HepG2 (cell line): ENCODE data around the gene NFKB1. TPM values are rescaled to one million over a fixed set of nuclear protein-coding genes. Genes with fewer than 3 reads are reported as not detected.

Experiments used
- CHD2 ChIP-seq: IDR thresholded peaks from 2 replicates; pipeline ENCODE4 v1.6.1; 2011; ENCODE audit warnings: low read depth, low read length, improper control_type of control experiment
- DNMT1 ChIP-seq: sonication (generic); formaldehyde crosslinking; IDR thresholded peaks from 2 replicates; pipeline ENCODE4 v1.5.1; 2020; ENCODE audit warnings: mild to moderate bottlenecking, missing genetic modification reagents
- ELF3 ChIP-seq: IDR thresholded peaks from 2 replicates; pipeline ENCODE4 v1.6.1; 2016; ENCODE audit warnings: missing genetic modification reagents, missing compliant biosample characterization
- FOXA3 ChIP-seq: IDR thresholded peaks from 2 replicates; pipeline ENCODE4 v1.6.1; 2016; ENCODE audit warnings: missing genetic modification reagents, missing compliant biosample characterization
- FOXP1 ChIP-seq, 2 experiments: fragments of 450-650 bp in 1 of 2; IDR thresholded peaks; 2 replicates each; pipeline ENCODE4 v1.6.1; 2017 to 2018; ENCODE audit warnings: antibody characterized with exemption in 1 of 2
- GABPB1 ChIP-seq: IDR thresholded peaks from 2 replicates; pipeline ENCODE4 v1.6.1; 2016; ENCODE audit warnings: mild to moderate bottlenecking, missing genetic modification reagents, moderate library complexity, missing compliant biosample characterization
- HDAC2 ChIP-seq: sonication (generic); formaldehyde crosslinking; IDR thresholded peaks from 2 replicates; pipeline ENCODE4 v1.4.0; 2020; ENCODE audit warnings: missing genetic modification reagents
- KAT8 ChIP-seq: IDR thresholded peaks from 2 replicates; pipeline ENCODE4 v1.6.1; 2016; ENCODE audit warnings: missing genetic modification reagents, missing compliant biosample characterization
- LCORL ChIP-seq, 2 experiments: fragments of 450-650 bp in 1 of 2; sonication (generic) in 1 of 2; formaldehyde crosslinking in 1 of 2; IDR thresholded peaks; 2 replicates each; pipeline versions ENCODE4 v1.5.0 to v1.6.1; 2017 to 2020; ENCODE audit warnings: antibody characterized with exemption in 1 of 2, missing genetic modification reagents in 1 of 2
- PITX1 ChIP-seq: sonication (generic); formaldehyde crosslinking; IDR thresholded peaks from 2 replicates; pipeline ENCODE4 v1.5.1; 2020; ENCODE audit warnings: mild to moderate bottlenecking, missing genetic modification reagents
- POGZ ChIP-seq: sonication (generic); formaldehyde crosslinking; IDR thresholded peaks from 2 replicates; pipeline ENCODE4 v1.4.0; 2020; ENCODE audit warnings: mild to moderate bottlenecking, missing genetic modification reagents
- RARG ChIP-seq: sonication (generic); formaldehyde crosslinking; IDR thresholded peaks from 2 replicates; pipeline ENCODE4 v1.4.0; 2020; ENCODE audit warnings: low read depth, mild to moderate bottlenecking, missing genetic modification reagents
- RFX1 ChIP-seq: fragments of 450-650 bp; IDR thresholded peaks from 2 replicates; pipeline ENCODE4 v1.6.1; 2017
- SNAPC2 ChIP-seq: sonication (generic); formaldehyde crosslinking; IDR thresholded peaks from 2 replicates; pipeline ENCODE4 v1.8.1; 2022; ENCODE audit warnings: mild to moderate bottlenecking, missing genetic modification reagents
- XBP1 ChIP-seq: sonication (generic); formaldehyde crosslinking; IDR thresholded peaks from 2 replicates; pipeline ENCODE4 v1.5.0; 2020; ENCODE audit warnings: missing genetic modification reagents
- ZKSCAN8 ChIP-seq: IDR thresholded peaks from 2 replicates; pipeline ENCODE4 v1.6.1; 2016; ENCODE audit warnings: borderline replicate concordance, missing genetic modification reagents, missing compliant biosample characterization
- ZNF207 ChIP-seq: fragments of 450-650 bp; IDR thresholded peaks from 2 replicates; pipeline ENCODE4 v1.6.1; 2016; ENCODE audit warnings: antibody characterized with exemption, borderline replicate concordance
- ZNF263 ChIP-seq: sonication (generic); formaldehyde crosslinking; IDR thresholded peaks from 2 replicates; pipeline ENCODE4 v1.4.0; 2020; ENCODE audit warnings: missing genetic modification reagents
- ZNF317 ChIP-seq: sonication (generic); formaldehyde crosslinking; IDR thresholded peaks from 2 replicates; pipeline ENCODE4 v1.5.0; 2020; ENCODE audit warnings: mild to moderate bottlenecking, missing genetic modification reagents
- ZNF333 ChIP-seq: sonication (generic); formaldehyde crosslinking; IDR thresholded peaks from 2 replicates; pipeline ENCODE4 v1.4.0; 2020; ENCODE audit warnings: mild to moderate bottlenecking, missing genetic modification reagents, borderline replicate concordance
- ZNF33B ChIP-seq: sonication (generic); formaldehyde crosslinking; IDR thresholded peaks from 2 replicates; pipeline ENCODE4 v1.5.1; 2020; ENCODE audit warnings: mild to moderate bottlenecking, missing genetic modification reagents
- ZNF431 ChIP-seq: sonication (generic); formaldehyde crosslinking; IDR thresholded peaks from 2 replicates; pipeline ENCODE4 v1.9.0; 2022; ENCODE audit warnings: missing genetic modification reagents, low read depth, mild to moderate bottlenecking, borderline replicate concordance
- ZNF460 ChIP-seq: sonication (generic); formaldehyde crosslinking; IDR thresholded peaks from 2 replicates; pipeline ENCODE4 v1.5.1; 2020; ENCODE audit warnings: missing genetic modification reagents, mild to moderate bottlenecking, borderline replicate concordance
- ZNF672 ChIP-seq: sonication (generic); formaldehyde crosslinking; IDR thresholded peaks from 2 replicates; pipeline ENCODE4 v1.8.1; 2022; ENCODE audit warnings: missing genetic modification reagents
- ZNF776 ChIP-seq: sonication (generic); formaldehyde crosslinking; IDR thresholded peaks from 2 replicates; pipeline ENCODE4 v1.4.0; 2020; ENCODE audit warnings: mild to moderate bottlenecking, missing genetic modification reagents
- ZNF883 ChIP-seq: sonication (generic); formaldehyde crosslinking; IDR thresholded peaks from 2 replicates; pipeline ENCODE4 v1.5.1; 2020; ENCODE audit warnings: mild to moderate bottlenecking, missing genetic modification reagents; ENCODE audit errors: not compliant biosample characterization
- polyA plus RNA-seq, 8 experiments: library from polyadenylated mRNA; depleted of rRNA in 3 of 8; stranded (reverse) in 7 of 8; unstranded in 1 of 8; fragments of >200 nt; fragmentation: Illumina TruSeq in 4 of 8; extraction: Trizol in 4 of 8; gene quantifications; 2 replicates each; pipeline versions ENCODE4 v1.2.1 to v1.2.3, GENCODE V29; 2011 to 2016; ENCODE audit warnings: low read depth in 4 of 8, missing spikeins in 1 of 8, mixed read lengths in 1 of 8; ENCODE audit not compliant: insufficient read depth in 1 of 8
- total RNA-seq, 5 experiments: library from RNA; depleted of rRNA; stranded (reverse); fragments of >200 nt; fragmentation: Illumina TruSeq; extraction: Trizol; gene quantifications; 2 replicates each; pipeline ENCODE4 v1.2.3, GENCODE V29; 2016; ENCODE audit warnings: low read depth in 1 of 5
- TF ChIP-seq, protein P1 (sequence below): sonication (generic); formaldehyde crosslinking; IDR thresholded peaks from 2 replicates; pipeline ENCODE4 v1.5.0; 2020; ENCODE audit warnings: missing genetic modification reagents
- TF ChIP-seq, protein P2 (sequence below): sonication (generic); formaldehyde crosslinking; IDR thresholded peaks from 2 replicates; pipeline ENCODE4 v1.4.0; 2020; ENCODE audit warnings: missing genetic modification reagents, mild to moderate bottlenecking, borderline replicate concordance
- TF ChIP-seq, protein P3 (sequence below): sonication (generic); formaldehyde crosslinking; IDR thresholded peaks from 2 replicates; pipeline ENCODE4 v1.4.0; 2020; ENCODE audit warnings: mild to moderate bottlenecking, missing genetic modification reagents

NFKB1 gene
- total and polyA plus RNA-seq, 2 of the 13 experiments (the other 11 are each of a cell fraction or from before 2014, with no cell fraction given): 15.4 to 31.6 TPM

DNA sequence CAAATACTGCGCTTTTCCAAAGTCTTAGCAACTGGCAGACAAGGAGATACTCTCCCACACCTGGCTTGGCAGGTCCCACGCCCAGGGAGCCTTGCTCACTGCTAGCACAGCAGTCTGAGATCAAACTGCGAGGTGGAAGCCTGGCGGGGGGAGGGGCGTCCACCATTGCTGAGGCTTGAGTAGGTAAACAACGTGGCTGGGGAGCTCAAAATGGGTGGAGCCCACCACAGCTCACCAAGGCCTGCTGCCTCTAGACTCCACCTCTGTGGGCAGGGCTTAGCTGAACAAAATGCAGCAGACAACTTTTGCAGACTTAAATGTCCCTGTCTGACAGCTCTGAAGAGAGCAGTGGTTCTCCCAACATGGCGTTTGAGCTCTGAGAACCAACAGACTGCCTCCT is 23.0 kb upstream of the NFKB1 start (continued):
- TF ChIP-seq, protein P1, sequence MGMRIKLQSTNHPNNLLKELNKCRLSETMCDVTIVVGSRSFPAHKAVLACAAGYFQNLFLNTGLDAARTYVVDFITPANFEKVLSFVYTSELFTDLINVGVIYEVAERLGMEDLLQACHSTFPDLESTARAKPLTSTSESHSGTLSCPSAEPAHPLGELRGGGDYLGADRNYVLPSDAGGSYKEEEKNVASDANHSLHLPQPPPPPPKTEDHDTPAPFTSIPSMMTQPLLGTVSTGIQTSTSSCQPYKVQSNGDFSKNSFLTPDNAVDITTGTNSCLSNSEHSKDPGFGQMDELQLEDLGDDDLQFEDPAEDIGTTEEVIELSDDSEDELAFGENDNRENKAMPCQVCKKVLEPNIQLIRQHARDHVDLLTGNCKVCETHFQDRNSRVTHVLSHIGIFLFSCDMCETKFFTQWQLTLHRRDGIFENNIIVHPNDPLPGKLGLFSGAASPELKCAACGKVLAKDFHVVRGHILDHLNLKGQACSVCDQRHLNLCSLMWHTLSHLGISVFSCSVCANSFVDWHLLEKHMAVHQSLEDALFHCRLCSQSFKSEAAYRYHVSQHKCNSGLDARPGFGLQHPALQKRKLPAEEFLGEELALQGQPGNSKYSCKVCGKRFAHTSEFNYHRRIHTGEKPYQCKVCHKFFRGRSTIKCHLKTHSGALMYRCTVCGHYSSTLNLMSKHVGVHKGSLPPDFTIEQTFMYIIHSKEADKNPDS (CRISPR knock-in tag): no peak
- TF ChIP-seq ZNF431: no peak
- 0 out of 2 replicates have a peak, but pooled peaks have one; percentile 19 for TF ChIP-seq ZNF317 (CRISPR knock-in tag)
- TF ChIP-seq ZNF333 (CRISPR knock-in tag): no peak
- TF ChIP-seq, protein P2, sequence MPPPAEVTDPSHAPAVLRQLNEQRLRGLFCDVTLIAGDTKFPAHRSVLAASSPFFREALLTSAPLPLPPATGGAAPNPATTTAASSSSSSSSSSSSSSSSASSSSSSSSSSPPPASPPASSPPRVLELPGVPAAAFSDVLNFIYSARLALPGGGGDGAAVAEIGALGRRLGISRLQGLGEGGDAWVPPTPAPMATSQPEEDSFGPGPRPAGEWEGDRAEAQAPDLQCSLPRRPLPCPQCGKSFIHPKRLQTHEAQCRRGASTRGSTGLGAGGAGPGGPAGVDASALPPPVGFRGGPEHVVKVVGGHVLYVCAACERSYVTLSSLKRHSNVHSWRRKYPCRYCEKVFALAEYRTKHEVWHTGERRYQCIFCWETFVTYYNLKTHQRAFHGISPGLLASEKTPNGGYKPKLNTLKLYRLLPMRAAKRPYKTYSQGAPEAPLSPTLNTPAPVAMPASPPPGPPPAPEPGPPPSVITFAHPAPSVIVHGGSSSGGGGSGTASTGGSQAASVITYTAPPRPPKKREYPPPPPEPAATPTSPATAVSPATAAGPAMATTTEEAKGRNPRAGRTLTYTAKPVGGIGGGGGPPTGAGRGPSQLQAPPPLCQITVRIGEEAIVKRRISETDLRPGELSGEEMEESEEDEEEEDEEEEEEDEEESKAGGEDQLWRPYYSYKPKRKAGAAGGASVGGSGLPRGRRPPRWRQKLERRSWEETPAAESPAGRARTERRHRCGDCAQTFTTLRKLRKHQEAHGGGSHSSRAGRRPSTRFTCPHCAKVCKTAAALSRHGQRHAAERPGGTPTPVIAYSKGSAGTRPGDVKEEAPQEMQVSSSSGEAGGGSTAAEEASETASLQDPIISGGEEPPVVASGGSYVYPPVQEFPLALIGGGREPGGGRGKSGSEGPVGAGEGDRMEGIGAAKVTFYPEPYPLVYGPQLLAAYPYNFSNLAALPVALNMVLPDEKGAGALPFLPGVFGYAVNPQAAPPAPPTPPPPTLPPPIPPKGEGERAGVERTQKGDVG: no peak
- TF ChIP-seq POGZ (CRISPR knock-in tag): peak; percentile 79
- no peak for TF ChIP-seq ZNF33B
- peak; percentile 83 for TF ChIP-seq FOXA3 (CRISPR knock-in tag)
- TF ChIP-seq ELF3 (CRISPR knock-in tag): 0 out of 2 replicates have a peak, but pooled peaks have one; percentile 35
- TF ChIP-seq FOXP1 (IDR thresholded peaks at IDR 0.05): no peak
- peak; percentile 65; the same call in 1 of the 2 replicates for TF ChIP-seq FOXP1 (CRISPR knock-in tag; IDR thresholded peaks at IDR 0.05)
- peak; percentile 58; the same call in 1 of the 2 replicates for TF ChIP-seq KAT8
- no peak for TF ChIP-seq ZNF460 (CRISPR knock-in tag)
- no peak for TF ChIP-seq CHD2
- TF ChIP-seq XBP1: no peak
- peak; percentile 17 for TF ChIP-seq ZNF883 (CRISPR knock-in tag)
- TF ChIP-seq ZNF776 (CRISPR knock-in tag): no peak
- no peak for TF ChIP-seq HDAC2 (CRISPR knock-in tag)
- TF ChIP-seq ZNF263 (CRISPR knock-in tag): no peak
- TF ChIP-seq RARG (CRISPR knock-in tag): no peak
- no peak for TF ChIP-seq LCORL (IDR thresholded peaks at IDR 0.05)
- peak; percentile 42; the same call in 1 of the 2 replicates for TF ChIP-seq LCORL (CRISPR knock-in tag; IDR thresholded peaks at IDR 0.05)
- TF ChIP-seq DNMT1 (CRISPR knock-in tag): no peak
- TF ChIP-seq, protein P3, sequence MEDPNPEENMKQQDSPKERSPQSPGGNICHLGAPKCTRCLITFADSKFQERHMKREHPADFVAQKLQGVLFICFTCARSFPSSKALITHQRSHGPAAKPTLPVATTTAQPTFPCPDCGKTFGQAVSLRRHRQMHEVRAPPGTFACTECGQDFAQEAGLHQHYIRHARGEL: no peak
- no peak for TF ChIP-seq SNAPC2 (CRISPR knock-in tag)
- no peak for TF ChIP-seq RFX1
- TF ChIP-seq GABPB1 (CRISPR knock-in tag): peak; percentile 31; the same call in 1 of the 2 replicates
- TF ChIP-seq PITX1 (CRISPR knock-in tag): no peak
- no peak for TF ChIP-seq ZKSCAN8 (CRISPR knock-in tag)
- no peak for TF ChIP-seq ZNF672 (CRISPR knock-in tag)
- no peak for TF ChIP-seq ZNF207
